K562 (cell line): ENCODE measurements around the gene SLC34A1. TPM values are rescaled to one million over a fixed set of nuclear protein-coding genes. Genes with fewer than 3 reads are reported as not detected.
A peak's percentile ranks its signal among the peaks of the same experiment; 100 is the strongest.

Source experiments
- AFF1 ChIP-seq, 2 experiments: fragments of 450-650 bp; IDR thresholded peaks; 2 replicates each; pipeline ENCODE4 v1.6.1; 2018; ENCODE audit warnings: mild to moderate bottlenecking in 2 of 2, low read depth in 1 of 2; ENCODE audit not compliant: partially characterized antibody in 2 of 2
- BRD4 ChIP-seq: fragments of 200-600 bp; sonication (generic); IDR thresholded peaks from 2 replicates; pipeline ENCODE4 v1.6.1; 2017; ENCODE audit warnings: inconsistent platforms
- EP400 ChIP-seq: fragments of 450-650 bp; IDR thresholded peaks from 2 replicates; pipeline ENCODE4 v1.6.1; 2017; ENCODE audit warnings: antibody characterized with exemption, mild to moderate bottlenecking, moderate library complexity
- GABPB1 ChIP-seq: sonication (generic); formaldehyde crosslinking; IDR thresholded peaks from 2 replicates; pipeline ENCODE4 v1.8.0; 2022; ENCODE audit warnings: mild to moderate bottlenecking, missing genetic modification reagents
- ILK ChIP-seq: fragments of 450-650 bp; IDR thresholded peaks from 2 replicates; pipeline ENCODE4 v1.6.1; 2016; ENCODE audit warnings: missing genetic modification characterization, low read depth, mild to moderate bottlenecking, missing compliant biosample characterization, moderate library complexity, borderline replicate concordance
- KAT7 ChIP-seq: sonication (generic); formaldehyde crosslinking; IDR thresholded peaks from 2 replicates; pipeline ENCODE4 v1.8.0; 2022; ENCODE audit warnings: missing genetic modification reagents, mild to moderate bottlenecking, borderline replicate concordance
- KDM1A ChIP-seq, 2 experiments: fragments of 450-650 bp; IDR thresholded peaks; 2 replicates each; pipeline ENCODE4 v1.6.1; 2016; ENCODE audit warnings: mild to moderate bottlenecking in 2 of 2
- KDM5B ChIP-seq: fragments of 200-600 bp; sonication (generic); IDR thresholded peaks from 2 replicates; pipeline ENCODE4 v1.6.1; 2012; ENCODE audit warnings: low read depth, mild to moderate bottlenecking, moderate library complexity, low read length, control low read depth, inconsistent platforms; ENCODE audit not compliant: insufficient replicate concordance
- MXI1 ChIP-seq: IDR thresholded peaks from 2 replicates; pipeline ENCODE4 v1.6.1; 2011; ENCODE audit warnings: low read depth, mild to moderate bottlenecking, improper control_type of control experiment, low read length
- NEUROD1 ChIP-seq: fragments of 150-350 bp; IDR thresholded peaks from 2 replicates; pipeline ENCODE4 v1.6.1; 2014; ENCODE audit warnings: borderline replicate concordance, low read length, low read depth; ENCODE audit not compliant: partially characterized antibody
- SMAD4 ChIP-seq: fragments of 250-450 bp; sonication (Bioruptor Pico); conservative IDR thresholded peaks from 2 replicates; pipeline ENCODE4 v1.8.0; 2021; ENCODE audit warnings: inconsistent platforms, mild to moderate bottlenecking, moderate library complexity
- TCF7L2 ChIP-seq: fragments of 150-350 bp; IDR thresholded peaks from 2 replicates; pipeline ENCODE4 v1.6.1; 2016; ENCODE audit warnings: low read depth, mild to moderate bottlenecking, low read length, moderate library complexity
- ZBTB7A ChIP-seq: IDR thresholded peaks from 2 replicates; pipeline ENCODE4 v1.6.1; 2011; ENCODE audit warnings: low read depth, mild to moderate bottlenecking, low read length, moderate library complexity, borderline replicate concordance; ENCODE audit not compliant: control insufficient read depth
- ZFX ChIP-seq: sonication (generic); formaldehyde crosslinking; IDR thresholded peaks from 2 replicates; pipeline ENCODE4 v1.8.0; 2022; ENCODE audit warnings: mild to moderate bottlenecking, missing genetic modification reagents, moderate library complexity
- ZNF395 ChIP-seq: fragments of 200-800 bp; sonication (Bioruptor generic); IDR thresholded peaks from 2 replicates; pipeline ENCODE4 v1.6.1; 2017; ENCODE audit warnings: missing genetic modification characterization, missing compliant biosample characterization
- ZNF431 ChIP-seq: sonication (generic); formaldehyde crosslinking; IDR thresholded peaks from 2 replicates; pipeline ENCODE4 v1.8.0; 2022; ENCODE audit warnings: mild to moderate bottlenecking, missing genetic modification reagents
- ZSCAN32 ChIP-seq: fragments of 450-650 bp; formaldehyde crosslinking; IDR thresholded peaks from 2 replicates; pipeline ENCODE4 v1.4.0; 2020; ENCODE audit warnings: mild to moderate bottlenecking, moderate library complexity
- polyA plus RNA-seq, 8 experiments: library from polyadenylated mRNA; depleted of rRNA in 4 of 8; stranded (reverse) in 5 of 8; unstranded in 3 of 8; fragments of >200 nt; fragmentation: Nextera tagmentation in 2 of 8; fragmentation: Illumina TruSeq in 1 of 8; extraction: Ambion mirVana in 2 of 8; extraction: Trizol in 1 of 8; gene quantifications; 2 replicates each; pipeline versions ENCODE4 v1.2.1 to v1.2.3, GENCODE V29; 2011 to 2014; ENCODE audit warnings: inconsistent platforms in 1 of 8, missing spikeins in 1 of 8
- total RNA-seq, 7 experiments: library from RNA; depleted of rRNA in 6 of 7; stranded (reverse); fragments of >200 nt in 6 of 7; fragmentation: Illumina TruSeq in 2 of 7; extraction: Trizol in 2 of 7; gene quantifications; 2 replicates each; pipeline versions ENCODE4 v1.2.1 to v1.2.3, GENCODE V29; 2011 to 2021; ENCODE audit warnings: low replicate concordance in 1 of 7
- TF ChIP-seq, protein P1 (sequence below), 2 experiments: fragments of 450-650 bp in 1 of 2; IDR thresholded peaks; 2 replicates each; pipeline ENCODE4 v1.6.1; 2011 to 2017; ENCODE audit warnings: low read depth in 2 of 2, antibody characterized with exemption in 1 of 2, borderline replicate concordance in 1 of 2, low read length in 1 of 2, mild to moderate bottlenecking in 1 of 2, mixed read lengths in 1 of 2; ENCODE audit not compliant: control insufficient read depth in 1 of 2

The SLC34A1 gene
- total and polyA plus RNA-seq, 9 of the 15 experiments (the other 6 are each of a cell fraction or from before 2014, with no cell fraction given), result not detected

GRCh38 chr5:177366528-177367322, 17.5 kb upstream of the SLC34A1 start (continued):
- TF ChIP-seq KDM1A (IDR thresholded peaks at IDR 0.05) (no peak), KAT7 (CRISPR knock-in tag) (no peak; the same call in 1 of the 2 replicates), ZNF431 (CRISPR knock-in tag) (no peak), ZFX (CRISPR knock-in tag) (peak; percentile 85), ZBTB7A (peak; percentile 31; the same call in 1 of the 2 replicates), EP400 (peak; percentile 68), NEUROD1 (peak; percentile 18), GABPB1 (CRISPR knock-in tag) (peak; percentile 52; the same call in 1 of the 2 replicates), SMAD4 (CRISPR knock-in tag) (0 out of 2 replicates have a peak, but pooled peaks have one; percentile 79), ZNF395 (peak; percentile 84), TCF7L2 (no peak), ZSCAN32 (CRISPR knock-in tag) (no peak), KDM5B (peak; percentile 56), MXI1 (no peak), AFF1 (IDR thresholded peaks at IDR 0.05; ENCODE audit: low read depth in 1 of 2, partially characterized antibody in 2 of 2) (no peak), ILK (tag) (no peak), BRD4 (no peak)
- TF ChIP-seq, protein P1, sequence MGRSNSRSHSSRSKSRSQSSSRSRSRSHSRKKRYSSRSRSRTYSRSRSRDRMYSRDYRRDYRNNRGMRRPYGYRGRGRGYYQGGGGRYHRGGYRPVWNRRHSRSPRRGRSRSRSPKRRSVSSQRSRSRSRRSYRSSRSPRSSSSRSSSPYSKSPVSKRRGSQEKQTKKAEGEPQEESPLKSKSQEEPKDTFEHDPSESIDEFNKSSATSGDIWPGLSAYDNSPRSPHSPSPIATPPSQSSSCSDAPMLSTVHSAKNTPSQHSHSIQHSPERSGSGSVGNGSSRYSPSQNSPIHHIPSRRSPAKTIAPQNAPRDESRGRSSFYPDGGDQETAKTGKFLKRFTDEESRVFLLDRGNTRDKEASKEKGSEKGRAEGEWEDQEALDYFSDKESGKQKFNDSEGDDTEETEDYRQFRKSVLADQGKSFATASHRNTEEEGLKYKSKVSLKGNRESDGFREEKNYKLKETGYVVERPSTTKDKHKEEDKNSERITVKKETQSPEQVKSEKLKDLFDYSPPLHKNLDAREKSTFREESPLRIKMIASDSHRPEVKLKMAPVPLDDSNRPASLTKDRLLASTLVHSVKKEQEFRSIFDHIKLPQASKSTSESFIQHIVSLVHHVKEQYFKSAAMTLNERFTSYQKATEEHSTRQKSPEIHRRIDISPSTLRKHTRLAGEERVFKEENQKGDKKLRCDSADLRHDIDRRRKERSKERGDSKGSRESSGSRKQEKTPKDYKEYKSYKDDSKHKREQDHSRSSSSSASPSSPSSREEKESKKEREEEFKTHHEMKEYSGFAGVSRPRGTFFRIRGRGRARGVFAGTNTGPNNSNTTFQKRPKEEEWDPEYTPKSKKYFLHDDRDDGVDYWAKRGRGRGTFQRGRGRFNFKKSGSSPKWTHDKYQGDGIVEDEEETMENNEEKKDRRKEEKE (IDR thresholded peaks at IDR 0.05; ENCODE audit: borderline replicate concordance in 1 of 2, control insufficient read depth in 1 of 2, low read depth in 2 of 2, low read length in 1 of 2), result no peak
